Measurements from ENCODE around the gene CD96.

Gene CD96

GRCh38 chr3:111639316-111639715, 97.3 kb downstream of the CD96 start:
- TF ChIP-seq, protein P1, sequence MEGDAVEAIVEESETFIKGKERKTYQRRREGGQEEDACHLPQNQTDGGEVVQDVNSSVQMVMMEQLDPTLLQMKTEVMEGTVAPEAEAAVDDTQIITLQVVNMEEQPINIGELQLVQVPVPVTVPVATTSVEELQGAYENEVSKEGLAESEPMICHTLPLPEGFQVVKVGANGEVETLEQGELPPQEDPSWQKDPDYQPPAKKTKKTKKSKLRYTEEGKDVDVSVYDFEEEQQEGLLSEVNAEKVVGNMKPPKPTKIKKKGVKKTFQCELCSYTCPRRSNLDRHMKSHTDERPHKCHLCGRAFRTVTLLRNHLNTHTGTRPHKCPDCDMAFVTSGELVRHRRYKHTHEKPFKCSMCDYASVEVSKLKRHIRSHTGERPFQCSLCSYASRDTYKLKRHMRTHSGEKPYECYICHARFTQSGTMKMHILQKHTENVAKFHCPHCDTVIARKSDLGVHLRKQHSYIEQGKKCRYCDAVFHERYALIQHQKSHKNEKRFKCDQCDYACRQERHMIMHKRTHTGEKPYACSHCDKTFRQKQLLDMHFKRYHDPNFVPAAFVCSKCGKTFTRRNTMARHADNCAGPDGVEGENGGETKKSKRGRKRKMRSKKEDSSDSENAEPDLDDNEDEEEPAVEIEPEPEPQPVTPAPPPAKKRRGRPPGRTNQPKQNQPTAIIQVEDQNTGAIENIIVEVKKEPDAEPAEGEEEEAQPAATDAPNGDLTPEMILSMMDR (IDR thresholded peaks at IDR 0.05; ENCODE audit: low read depth, low read length, missing control alignments) = no peak
- in situ Hi-C loops (cut with HindIII; ENCODE audit: low sequenced_read_pairs) = no loop called here
- H3K4me3 ChIP-seq (ENCODE audit: low read depth, low read length) = no peak overlapping the region
- DNase-seq (ENCODE audit: low read depth) = no peak

DNA sequence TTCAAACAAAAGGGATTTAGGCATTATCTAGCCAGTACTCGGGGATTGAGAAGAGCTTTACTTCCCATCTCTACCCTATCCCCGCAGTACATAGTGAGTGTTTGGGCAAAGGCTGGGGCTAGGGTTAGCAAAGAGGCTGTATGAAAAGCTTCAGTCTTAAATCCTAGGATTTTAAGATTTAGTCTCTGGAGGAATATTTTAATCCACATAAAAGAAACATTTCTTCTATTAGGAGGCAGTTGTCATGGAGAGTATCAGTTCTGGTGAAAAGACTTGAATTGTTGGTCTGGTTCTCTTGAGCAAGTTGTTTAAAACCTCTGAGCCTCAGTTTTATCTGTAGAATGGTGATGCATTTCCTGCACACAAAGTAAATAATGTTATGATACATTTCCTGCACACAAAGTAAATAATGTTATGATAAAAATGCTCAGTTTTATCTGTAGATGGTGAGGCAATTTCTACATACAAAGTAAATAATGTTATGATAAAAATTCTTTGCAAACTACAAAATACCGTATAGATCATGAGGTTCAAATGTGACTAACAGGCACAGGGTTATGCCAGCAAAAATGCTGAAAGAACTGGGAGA, 107.1 kb downstream of the CD96 start:
- TF ChIP-seq, protein P1 (IDR thresholded peaks at IDR 0.05; ENCODE audit: low read depth, low read length, missing control alignments) = no peak
- no peak overlapping the region for H3K4me3 ChIP-seq (ENCODE audit: low read depth, low read length)
- in situ Hi-C loops (cut with HindIII; ENCODE audit: low sequenced_read_pairs) = no loop called here
- DNase-seq (ENCODE audit: low read depth) = no peak

- TF ChIP-seq, protein P1 (IDR thresholded peaks at IDR 0.05; ENCODE audit: low read depth, low read length, missing control alignments) = no peak
- no peak overlapping the region for H3K4me3 ChIP-seq (ENCODE audit: low read depth, low read length)
- no peak for DNase-seq (ENCODE audit: low read depth)
- in situ Hi-C loops (cut with HindIII; ENCODE audit: low sequenced_read_pairs) = no loop called here
These were observed 108.6 kb downstream of the CD96 start for GRCh38 chr3:111650378-111651275.

- TF ChIP-seq, protein P1 (IDR thresholded peaks at IDR 0.05; ENCODE audit: low read depth, low read length, missing control alignments) = no peak
- no peak for DNase-seq (ENCODE audit: low read depth)
These were observed 110.6 kb downstream of the CD96 start for GRCh38 chr3:111652492-111653180.

GRCh38 chr3:111653766-111654165, 111.8 kb downstream of the CD96 start:
- no peak overlapping the region for H3K4me3 ChIP-seq (ENCODE audit: low read depth, low read length)
- TF ChIP-seq, protein P1 (IDR thresholded peaks at IDR 0.05; ENCODE audit: low read depth, low read length, missing control alignments) = no peak
- in situ Hi-C loops (cut with HindIII; ENCODE audit: low sequenced_read_pairs) = no loop called here
- no peak for DNase-seq (ENCODE audit: low read depth)

More at GRCh38 chr3:111652492-111653180, 110.6 kb downstream of the CD96 start:
- no peak overlapping the region for H3K4me3 ChIP-seq (ENCODE audit: low read depth, low read length)
- in situ Hi-C loops (cut with HindIII; ENCODE audit: low sequenced_read_pairs) = no loop called here

DNA sequence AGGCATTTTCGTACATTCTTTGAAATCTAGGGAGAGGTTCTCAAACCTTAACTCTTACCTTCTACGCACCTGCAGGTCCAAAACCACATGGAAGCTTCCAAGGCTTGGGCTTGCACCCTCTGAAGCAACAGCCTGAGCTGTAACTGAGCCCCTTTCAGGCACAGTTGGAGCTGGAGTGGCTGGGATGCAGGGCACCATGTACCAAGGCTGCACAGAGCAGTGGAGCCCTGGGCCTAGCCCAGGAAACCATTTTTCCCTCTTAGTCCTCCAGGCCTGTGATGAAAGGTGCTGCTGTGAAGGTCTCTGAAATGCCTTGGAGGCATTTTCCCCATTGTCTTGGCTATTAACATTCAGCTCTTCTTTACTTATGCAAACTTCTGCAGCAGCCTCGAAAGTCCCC, 120.0 kb downstream of the CD96 start:
- DNase-seq (ENCODE audit: low read depth) = no peak
- TF ChIP-seq, protein P1 (IDR thresholded peaks at IDR 0.05; ENCODE audit: low read depth, low read length, missing control alignments) = no peak
- in situ Hi-C loops (cut with HindIII; ENCODE audit: low sequenced_read_pairs) = no loop called here
- H3K4me3 ChIP-seq (ENCODE audit: low read depth, low read length) = no peak overlapping the region

All from astrocyte of the cerebellum (primary cell).